ENCODE data around the gene ANKRD52.

DNA sequence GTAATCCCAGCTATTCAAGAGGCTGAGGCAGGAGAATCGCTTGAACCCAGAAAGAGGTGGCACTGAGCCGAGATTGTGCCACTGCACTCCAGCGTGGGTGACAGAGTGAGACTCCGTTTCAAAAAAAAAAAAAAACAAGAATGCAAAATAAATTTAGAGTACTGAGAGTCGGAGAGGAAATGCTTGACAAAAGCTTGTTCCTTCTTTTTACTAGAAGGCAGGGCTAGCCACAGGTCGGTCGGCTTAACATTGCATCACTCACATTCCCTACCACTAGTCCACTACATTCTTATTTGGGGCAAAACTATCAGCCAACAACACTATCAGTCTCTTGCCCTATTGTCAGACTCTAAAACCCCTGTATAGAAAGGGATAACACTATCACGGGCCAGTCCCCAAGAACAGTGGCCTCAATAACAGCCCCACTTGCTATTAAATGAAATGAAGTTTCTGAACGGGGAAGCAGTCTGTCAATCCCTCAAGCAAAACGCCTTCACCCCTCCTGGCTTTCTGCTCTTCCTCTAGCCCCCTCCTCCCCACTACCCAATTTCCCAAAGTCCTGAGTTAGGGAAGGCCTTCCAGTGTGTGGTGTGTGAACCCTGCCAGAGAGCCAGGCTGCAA lies 37.5 kb downstream of the ANKRD52 start:
- TF ChIP-seq POLR2A (IDR thresholded peaks at IDR 0.05; ENCODE audit: control extremely low read depth in 1 of 2, low read depth in 2 of 2, low read length in 2 of 2): no peak
- no peak for TF ChIP-seq RXRA (IDR thresholded peaks at IDR 0.05; ENCODE audit: insufficient read depth, low read depth, low read length)
- no peak for TF ChIP-seq HDAC2 (IDR thresholded peaks at IDR 0.05; ENCODE audit: borderline replicate concordance in 1 of 2, low read depth in 2 of 2, low read length in 2 of 2)
- no peak for TF ChIP-seq POLR2AphosphoS5 (IDR thresholded peaks at IDR 0.05; ENCODE audit: low read depth, low read length)
- TF ChIP-seq, protein P1, sequence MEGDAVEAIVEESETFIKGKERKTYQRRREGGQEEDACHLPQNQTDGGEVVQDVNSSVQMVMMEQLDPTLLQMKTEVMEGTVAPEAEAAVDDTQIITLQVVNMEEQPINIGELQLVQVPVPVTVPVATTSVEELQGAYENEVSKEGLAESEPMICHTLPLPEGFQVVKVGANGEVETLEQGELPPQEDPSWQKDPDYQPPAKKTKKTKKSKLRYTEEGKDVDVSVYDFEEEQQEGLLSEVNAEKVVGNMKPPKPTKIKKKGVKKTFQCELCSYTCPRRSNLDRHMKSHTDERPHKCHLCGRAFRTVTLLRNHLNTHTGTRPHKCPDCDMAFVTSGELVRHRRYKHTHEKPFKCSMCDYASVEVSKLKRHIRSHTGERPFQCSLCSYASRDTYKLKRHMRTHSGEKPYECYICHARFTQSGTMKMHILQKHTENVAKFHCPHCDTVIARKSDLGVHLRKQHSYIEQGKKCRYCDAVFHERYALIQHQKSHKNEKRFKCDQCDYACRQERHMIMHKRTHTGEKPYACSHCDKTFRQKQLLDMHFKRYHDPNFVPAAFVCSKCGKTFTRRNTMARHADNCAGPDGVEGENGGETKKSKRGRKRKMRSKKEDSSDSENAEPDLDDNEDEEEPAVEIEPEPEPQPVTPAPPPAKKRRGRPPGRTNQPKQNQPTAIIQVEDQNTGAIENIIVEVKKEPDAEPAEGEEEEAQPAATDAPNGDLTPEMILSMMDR (IDR thresholded peaks at IDR 0.05; ENCODE audit: control extremely low read depth in 1 of 3, insufficient read depth in 1 of 3, low read depth in 1 of 3, low read length in 3 of 3): no peak
- no peak for TF ChIP-seq SP1 (IDR thresholded peaks at IDR 0.05; ENCODE audit: low read depth, low read length)
- no peak for TF ChIP-seq BACH1 (IDR thresholded peaks at IDR 0.05; ENCODE audit: low read length)
- no peak for TF ChIP-seq RAD21 (IDR thresholded peaks at IDR 0.05 in 1 of 2, conservative IDR thresholded peaks at IDR 0.05 in 1 of 2; ENCODE audit: low read depth in 2 of 2, low read length in 2 of 2)
- TF ChIP-seq EZH2 (IDR thresholded peaks at IDR 0.05; ENCODE audit: low read depth, low read length, severe bottlenecking): no peak
- no peak for TF ChIP-seq CREB1 (IDR thresholded peaks at IDR 0.05)
- TF ChIP-seq GABPA (IDR thresholded peaks at IDR 0.05; ENCODE audit: borderline replicate concordance, insufficient read depth, low read length): no peak
- no peak for TF ChIP-seq YY1 (IDR thresholded peaks at IDR 0.05; ENCODE audit: low read depth, low read length)
- no peak for TF ChIP-seq GTF2F1 (IDR thresholded peaks at IDR 0.05; ENCODE audit: borderline replicate concordance, low read depth, low read length)

Measured in H1 (cell line).